Endothelial cell (in vitro differentiated cells): Measurements from ENCODE around the gene PIGU. TPM values are rescaled to one million over a fixed set of nuclear protein-coding genes. Genes with fewer than 3 reads are reported as not detected.
A peak's percentile ranks its signal among the peaks of the same experiment; 100 is the strongest.

Source experiments
- DNase-seq: peaks from one replicate; pipeline ENCODE4 v3.0.0; 2021; ENCODE audit warnings: low spot score
- H3K27ac Mint-ChIP-seq: one replicate; pipeline ENCODE4 v1.8.0; 2021; ENCODE audit warnings: mixed read lengths, inconsistent platforms; ENCODE audit not compliant: unreplicated experiment
- H3K27me3 Mint-ChIP-seq: one replicate; pipeline ENCODE4 v1.8.0; 2021; ENCODE audit warnings: mild to moderate bottlenecking, moderate library complexity, mixed read lengths, inconsistent platforms; ENCODE audit not compliant: unreplicated experiment
- H3K36me3 Mint-ChIP-seq: one replicate; pipeline ENCODE4 v1.8.0; 2021; ENCODE audit warnings: mild to moderate bottlenecking, low read depth, mixed read lengths, inconsistent platforms; ENCODE audit not compliant: unreplicated experiment
- H3K4me1 Mint-ChIP-seq: one replicate; pipeline ENCODE4 v1.8.0; 2021; ENCODE audit warnings: mild to moderate bottlenecking, mixed read lengths, inconsistent platforms; ENCODE audit not compliant: unreplicated experiment
- H3K4me3 Mint-ChIP-seq: one replicate; pipeline ENCODE4 v1.8.0; 2021; ENCODE audit warnings: mild to moderate bottlenecking, mixed read lengths, inconsistent platforms; ENCODE audit not compliant: unreplicated experiment
- H3K9me3 Mint-ChIP-seq: one replicate; pipeline ENCODE4 v1.8.0; 2021; ENCODE audit warnings: mixed read lengths, inconsistent platforms; ENCODE audit not compliant: unreplicated experiment
- total RNA-seq: library from RNA; stranded (reverse); fragmentation: NEBNext Ultra II Directional; extraction: Animal tissue kit (Norgen Biotek cat#: 25700); gene quantifications from one replicate; pipeline ENCODE4 v1.2.1, GENCODE V29; 2021; ENCODE audit not compliant: unreplicated experiment
- TF ChIP-seq, protein P1 (sequence below): fragments of 200-600 bp; sonication (generic); IDR thresholded peaks from one replicate; pipeline ENCODE4 v1.5.0; 2021; ENCODE audit warnings: antibody characterized with exemption; ENCODE audit not compliant: unreplicated experiment

Gene PIGU
- total RNA-seq, 1 donor from 2014 or later: 16.5 TPM

DNA sequence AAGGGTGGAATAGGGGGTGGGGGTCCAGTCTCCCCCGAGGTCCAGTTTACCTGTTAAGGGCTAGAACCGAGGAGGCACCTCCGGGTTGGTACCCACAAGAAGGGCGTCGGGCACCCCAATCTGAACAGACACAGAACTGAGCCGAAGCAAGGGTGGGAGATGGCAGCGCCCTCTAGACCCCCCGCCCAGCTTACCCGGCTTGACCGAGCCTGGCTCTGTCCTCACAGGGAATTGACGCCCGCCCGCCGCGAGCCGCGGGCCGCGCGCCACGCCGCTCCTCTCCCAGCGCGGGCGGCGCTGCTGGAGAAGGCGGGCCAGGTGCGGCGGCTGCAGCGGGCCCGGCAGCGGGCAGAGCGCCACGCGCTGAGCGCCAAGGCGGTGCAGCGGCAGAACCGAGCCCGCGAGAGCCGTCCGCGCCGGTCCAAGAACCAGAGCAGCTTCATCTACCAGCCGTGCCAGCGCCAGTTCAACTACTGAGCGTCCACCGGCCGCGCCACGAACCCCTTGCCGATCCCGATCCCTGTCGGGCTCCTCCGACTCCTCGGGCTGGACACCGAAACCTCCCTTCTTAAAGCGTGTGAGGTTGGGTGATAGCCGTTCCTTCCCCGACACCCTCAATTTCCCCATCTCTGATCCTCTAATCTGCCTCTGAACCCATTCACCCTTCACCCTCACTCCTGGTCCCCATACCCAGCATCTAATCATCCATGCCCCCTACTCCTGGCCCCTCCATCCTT, 33.1 kb upstream of the PIGU start:
- Mint-ChIP-seq H3K4me3 (peak overlapping the region; percentile 76), H3K4me1 (peaks cover 39% of the 10 kb centered on the region), H3K27ac (peak overlapping the region; percentile 13), H3K27me3 (peaks cover 9% of the 10 kb centered on the region), H3K9me3 (no peaks in the 10 kb centered on the region), H3K36me3 (peaks cover 41% of the 10 kb centered on the region)
- DNase-seq: peak; percentile 40
- TF ChIP-seq, protein P1, sequence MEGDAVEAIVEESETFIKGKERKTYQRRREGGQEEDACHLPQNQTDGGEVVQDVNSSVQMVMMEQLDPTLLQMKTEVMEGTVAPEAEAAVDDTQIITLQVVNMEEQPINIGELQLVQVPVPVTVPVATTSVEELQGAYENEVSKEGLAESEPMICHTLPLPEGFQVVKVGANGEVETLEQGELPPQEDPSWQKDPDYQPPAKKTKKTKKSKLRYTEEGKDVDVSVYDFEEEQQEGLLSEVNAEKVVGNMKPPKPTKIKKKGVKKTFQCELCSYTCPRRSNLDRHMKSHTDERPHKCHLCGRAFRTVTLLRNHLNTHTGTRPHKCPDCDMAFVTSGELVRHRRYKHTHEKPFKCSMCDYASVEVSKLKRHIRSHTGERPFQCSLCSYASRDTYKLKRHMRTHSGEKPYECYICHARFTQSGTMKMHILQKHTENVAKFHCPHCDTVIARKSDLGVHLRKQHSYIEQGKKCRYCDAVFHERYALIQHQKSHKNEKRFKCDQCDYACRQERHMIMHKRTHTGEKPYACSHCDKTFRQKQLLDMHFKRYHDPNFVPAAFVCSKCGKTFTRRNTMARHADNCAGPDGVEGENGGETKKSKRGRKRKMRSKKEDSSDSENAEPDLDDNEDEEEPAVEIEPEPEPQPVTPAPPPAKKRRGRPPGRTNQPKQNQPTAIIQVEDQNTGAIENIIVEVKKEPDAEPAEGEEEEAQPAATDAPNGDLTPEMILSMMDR: no peak

DNA sequence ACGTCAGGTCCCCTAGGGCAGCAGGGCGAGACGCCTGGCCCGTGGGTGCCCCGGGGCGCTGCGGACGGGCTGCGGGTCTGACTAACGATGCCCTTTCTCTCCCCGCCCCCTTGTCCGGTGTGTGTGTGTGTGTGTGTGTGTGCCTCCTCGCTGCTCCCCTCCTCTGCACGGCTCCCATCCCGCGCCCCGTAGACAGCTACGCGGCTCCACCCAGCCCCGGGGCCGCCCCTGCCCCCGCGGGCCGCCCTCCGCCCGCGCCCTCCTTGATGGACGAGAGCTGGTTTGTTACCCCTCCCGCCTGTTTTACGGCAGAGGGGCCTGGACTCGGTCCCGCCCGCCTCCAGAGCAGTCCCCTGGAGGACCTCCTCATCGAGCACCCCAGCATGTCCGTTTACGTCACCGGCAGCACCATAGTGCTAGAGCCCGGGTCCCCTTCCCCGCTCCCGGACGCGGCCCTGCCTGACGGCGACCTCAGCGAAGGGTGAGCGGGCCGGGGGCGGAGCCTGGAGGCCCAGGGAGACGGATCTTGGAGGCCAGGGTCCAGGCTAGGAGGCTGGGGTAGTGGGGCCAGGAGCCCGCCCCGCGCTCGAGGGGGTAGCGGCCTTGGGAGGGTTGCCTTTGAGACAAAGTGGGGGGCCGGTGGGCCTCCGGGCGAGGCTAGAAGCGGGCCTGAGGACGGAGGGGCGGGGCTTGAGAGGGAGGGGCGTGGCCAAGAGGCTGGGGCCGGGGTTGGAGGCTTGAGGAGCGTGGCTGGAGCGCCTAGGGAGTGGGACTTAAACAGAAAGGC, 32.3 kb upstream of the PIGU start:
- TF ChIP-seq, protein P1: peak; percentile 9
- Mint-ChIP-seq H3K9me3 (no peaks in the 10 kb centered on the region), H3K4me1 (peaks cover 39% of the 10 kb centered on the region), H3K27me3 (peaks cover 9% of the 10 kb centered on the region), H3K36me3 (peaks cover 41% of the 10 kb centered on the region), H3K4me3 (peak overlapping the region; percentile 76), H3K27ac (no peak overlapping the region)
- DNase-seq: peak; percentile 65

DNA sequence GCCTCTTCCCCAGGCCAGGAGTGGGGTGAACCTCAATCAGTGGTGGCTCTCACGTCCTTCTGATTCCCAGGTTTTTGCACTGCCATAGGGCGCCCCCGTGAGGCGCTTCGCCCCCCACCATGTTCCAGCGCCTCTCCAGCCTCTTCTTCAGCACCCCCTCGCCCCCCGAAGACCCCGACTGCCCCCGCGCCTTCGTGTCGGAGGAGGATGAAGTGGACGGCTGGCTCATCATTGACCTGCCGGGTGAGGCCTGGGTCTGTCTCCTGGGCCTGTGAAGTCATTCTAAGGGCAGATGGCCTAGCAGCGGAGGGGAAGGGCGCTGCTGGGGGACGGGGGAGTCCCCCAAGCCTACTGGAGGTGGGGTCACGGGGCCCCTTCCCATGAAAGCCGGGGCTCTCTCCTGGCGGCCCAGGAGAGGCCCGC, 31.7 kb upstream of the PIGU start:
- peaks cover 42% of the 10 kb centered on the region for H3K36me3 Mint-ChIP-seq
- H3K27ac Mint-ChIP-seq: no peak overlapping the region
- H3K4me1 Mint-ChIP-seq: peaks cover 41% of the 10 kb centered on the region
- no peaks in the 10 kb centered on the region for H3K9me3 Mint-ChIP-seq
- TF ChIP-seq, protein P1: peak; percentile 44
- H3K27me3 Mint-ChIP-seq: peaks cover 11% of the 10 kb centered on the region
- H3K4me3 Mint-ChIP-seq: peak overlapping the region; percentile 71
- DNase-seq: peak; percentile 61

DNA sequence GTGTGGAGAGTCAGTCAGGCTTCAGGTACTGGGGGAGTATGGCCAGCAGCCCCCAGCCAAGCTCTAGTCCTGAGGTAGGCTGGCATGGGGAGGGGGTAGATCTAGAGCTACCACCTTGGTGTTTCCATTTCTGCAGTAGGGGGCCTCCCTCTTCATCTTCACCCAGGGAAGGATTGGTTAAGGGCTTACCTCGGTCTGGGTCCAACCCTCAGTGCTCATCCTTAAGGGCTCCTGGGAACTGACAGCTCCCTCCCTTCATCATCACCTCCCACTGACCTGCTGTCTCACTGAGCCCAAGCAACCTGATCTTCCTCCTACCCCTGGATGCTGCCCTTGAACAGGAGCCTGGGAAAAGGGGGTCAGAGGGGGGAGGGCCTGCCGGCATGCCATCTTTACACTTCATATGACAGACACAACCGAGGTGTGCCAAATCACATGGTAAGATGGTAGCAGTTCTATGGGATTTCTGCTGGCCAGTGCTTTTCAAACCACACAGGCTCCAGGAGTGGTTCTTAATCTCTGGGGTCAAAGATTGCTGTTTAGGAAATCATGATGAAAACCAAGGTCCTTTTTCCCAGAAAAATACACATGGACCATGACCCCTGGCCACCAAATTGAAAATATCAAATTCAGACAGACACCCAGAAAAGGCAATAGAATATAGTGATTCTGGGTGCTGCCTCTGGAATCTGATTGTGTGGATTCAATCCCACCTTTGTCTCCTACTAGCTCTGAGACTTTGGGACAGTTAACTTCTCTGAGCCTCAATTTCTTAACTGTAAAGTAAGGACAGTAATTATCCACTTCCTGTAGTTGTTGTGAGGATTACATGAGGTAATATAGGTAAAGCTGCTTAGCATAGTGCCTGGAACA, 30.3 kb upstream of the PIGU start:
- H3K4me1 Mint-ChIP-seq: peaks cover 49% of the 10 kb centered on the region
- H3K27me3 Mint-ChIP-seq: peaks cover 16% of the 10 kb centered on the region
- H3K4me3 Mint-ChIP-seq: peak overlapping the region; percentile 96
- DNase-seq: no peak
- H3K27ac Mint-ChIP-seq: no peak overlapping the region
- H3K36me3 Mint-ChIP-seq: peaks cover 31% of the 10 kb centered on the region
- no peaks in the 10 kb centered on the region for H3K9me3 Mint-ChIP-seq
- TF ChIP-seq, protein P1: no peak
